Upper lobe of left lung (tissue), 6 donors: ENCODE measurements around the gene PPP1R1B. TPM values are rescaled to one million over a fixed set of nuclear protein-coding genes. Genes with fewer than 3 reads are reported as not detected.

Experiments
- ATAC-seq, 2 donors: fragments of 200-7000 bp; cut with Tn5 transposase; one replicate each; pipeline ENCODE4 v1.9.1; 2022; ENCODE audit warnings: mild to moderate bottlenecking in 2 of 2, moderate library complexity in 2 of 2; ENCODE audit not compliant: low FRiP score in 2 of 2
- DNase-seq, 2 donors: peaks; one replicate each; pipeline ENCODE4 v3.0.0-alpha.2; 2019 to 2020
- H3K27ac ChIP-seq, 4 donors: fragments of 200-600 bp; sonication (generic); one replicate each; pipeline ENCODE4 v1.5.1; 2016 to 2019
- H3K27me3 ChIP-seq, 4 donors: fragments of 200-600 bp; sonication (generic); one replicate each; pipeline ENCODE4 v1.5.1; 2017 to 2019
- H3K36me3 ChIP-seq, 4 donors: fragments of 200-600 bp; sonication (generic); one replicate each; pipeline ENCODE4 v1.5.1; 2016 to 2019
- H3K4me1 ChIP-seq, 4 donors: fragments of 200-600 bp; sonication (generic); one replicate each; pipeline ENCODE4 v1.5.1; 2018 to 2019
- H3K4me3 ChIP-seq, 4 donors: fragments of 200-600 bp; sonication (generic); one replicate each; pipeline ENCODE4 v1.5.1; 2017 to 2019; ENCODE audit warnings: mild to moderate bottlenecking in 2 of 4, moderate library complexity in 1 of 4
- H3K9me3 ChIP-seq, 4 donors: fragments of 200-600 bp; sonication (generic); one replicate each; pipeline ENCODE4 v1.5.1; 2018 to 2019
- EP300 ChIP-seq, 4 donors: sonication (generic); formaldehyde crosslinking; IDR thresholded peaks; one replicate each; pipeline ENCODE4 v1.5.1; 2017; ENCODE audit warnings: antibody characterized with exemption in 4 of 4, control low read depth in 2 of 4
- POLR2A ChIP-seq, 4 donors: fragments of 450-650 bp; IDR thresholded peaks; one replicate each; pipeline ENCODE4 v1.5.1; 2016 to 2017; ENCODE audit warnings: antibody characterized with exemption in 4 of 4, mild to moderate bottlenecking in 2 of 4
- POLR2AphosphoS5 ChIP-seq, 2 donors: sonication (generic); formaldehyde crosslinking; IDR thresholded peaks; one replicate each; pipeline ENCODE4 v1.5.1; 2017; ENCODE audit warnings: antibody characterized with exemption in 2 of 2
- WGBS, 2 donors: methylation state at CpG; one replicate each; pipeline ENCODE4 v1.1.5; 2017 to 2018; 5-methylcytosine and 5-hydroxymethylcytosine counted together
- total RNA-seq, 6 donors: library from RNA; depleted of rRNA in 4 of 6; stranded (reverse); fragments of >200 nt in 4 of 6; gene quantifications; one replicate each; pipeline versions ENCODE4 v1.1.0 to v1.2.1, GENCODE V29; 2016 to 2021
- TF ChIP-seq, protein P1 (sequence below), 6 experiments: fragments of 450-650 bp in 4 of 6; fragments of 200-600 bp in 2 of 6; sonication (generic) in 2 of 6; IDR thresholded peaks; one replicate each; pipeline ENCODE4 v1.5.1; 2016 to 2019; ENCODE audit warnings: antibody characterized with exemption in 6 of 6
- donor health status: DM: no; HTN: no; CAD: no; lungs with moderate emphysema.
- donor health status: DM: no; HTN: yes; CAD: no; lungs with severe emphysema.

Gene PPP1R1B
- total RNA-seq, 6 donors from 2014 or later = 10.9 to 22.4 (median 13.8) TPM

- WGBS, 2 donors = 13 to 20% methylated on average over 16 to 21 of the region's 22 CpGs
- H3K27me3 ChIP-seq = peaks cover 0 to 72% (median 44%) of the 10 kb centered on the region in 4 donors
- no peak for TF ChIP-seq POLR2A (IDR thresholded peaks at IDR 0.05)
- TF ChIP-seq, protein P1, sequence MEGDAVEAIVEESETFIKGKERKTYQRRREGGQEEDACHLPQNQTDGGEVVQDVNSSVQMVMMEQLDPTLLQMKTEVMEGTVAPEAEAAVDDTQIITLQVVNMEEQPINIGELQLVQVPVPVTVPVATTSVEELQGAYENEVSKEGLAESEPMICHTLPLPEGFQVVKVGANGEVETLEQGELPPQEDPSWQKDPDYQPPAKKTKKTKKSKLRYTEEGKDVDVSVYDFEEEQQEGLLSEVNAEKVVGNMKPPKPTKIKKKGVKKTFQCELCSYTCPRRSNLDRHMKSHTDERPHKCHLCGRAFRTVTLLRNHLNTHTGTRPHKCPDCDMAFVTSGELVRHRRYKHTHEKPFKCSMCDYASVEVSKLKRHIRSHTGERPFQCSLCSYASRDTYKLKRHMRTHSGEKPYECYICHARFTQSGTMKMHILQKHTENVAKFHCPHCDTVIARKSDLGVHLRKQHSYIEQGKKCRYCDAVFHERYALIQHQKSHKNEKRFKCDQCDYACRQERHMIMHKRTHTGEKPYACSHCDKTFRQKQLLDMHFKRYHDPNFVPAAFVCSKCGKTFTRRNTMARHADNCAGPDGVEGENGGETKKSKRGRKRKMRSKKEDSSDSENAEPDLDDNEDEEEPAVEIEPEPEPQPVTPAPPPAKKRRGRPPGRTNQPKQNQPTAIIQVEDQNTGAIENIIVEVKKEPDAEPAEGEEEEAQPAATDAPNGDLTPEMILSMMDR (IDR thresholded peaks at IDR 0.05) = no peak
- no peak for TF ChIP-seq EP300 (IDR thresholded peaks at IDR 0.05)
- no peak for TF ChIP-seq POLR2AphosphoS5 (IDR thresholded peaks at IDR 0.05)
Observed at GRCh38 chr17:39597372-39598046, 29.2 kb upstream of the PPP1R1B start.

GRCh38 chr17:39598047-39598481 is 28.7 kb upstream of the PPP1R1B start:
- peak in 1 of 2 donors; percentile 44 for DNase-seq
- TF ChIP-seq, protein P1 (IDR thresholded peaks at IDR 0.05) = no peak
- TF ChIP-seq POLR2A (IDR thresholded peaks at IDR 0.05) (no peak), EP300 (IDR thresholded peaks at IDR 0.05) (no peak), POLR2AphosphoS5 (IDR thresholded peaks at IDR 0.05) (no peak)
- ATAC-seq = no peak
- Histone ChIP-seq H3K27me3 (peaks cover under 1 to 77% (median 46%) of the 10 kb centered on the region in 4 donors), H3K4me1 (peaks cover 5 to 25% (median 15%) of the 10 kb centered on the region in 4 donors), H3K36me3 (no peaks in the 10 kb centered on the region), H3K4me3 (no peak overlapping the region), H3K27ac (no peak overlapping the region), H3K9me3 (no peaks in the 10 kb centered on the region)
- WGBS, 2 donors = 10 to 20% methylated on average over 6 to 13 of the region's 13 CpGs

More at GRCh38 chr17:39597372-39598046, 29.2 kb upstream of the PPP1R1B start:
- Histone ChIP-seq H3K4me3 (no peak overlapping the region), H3K27ac (no peak overlapping the region), H3K4me1 (peaks cover 5 to 25% (median 15%) of the 10 kb centered on the region in 4 donors), H3K9me3 (no peaks in the 10 kb centered on the region), H3K36me3 (no peaks in the 10 kb centered on the region)
- DNase-seq (no peak), ATAC-seq (no peak)

GRCh38 chr17:39598630-39599003 is 28.1 kb upstream of the PPP1R1B start:
- ATAC-seq (no peak), DNase-seq (peak in 1 of 2 donors; percentile 79)
- no peak overlapping the region for H3K4me3 ChIP-seq
- no peaks in the 10 kb centered on the region for H3K36me3 ChIP-seq
- TF ChIP-seq, protein P1 (IDR thresholded peaks at IDR 0.05) = no peak
- TF ChIP-seq EP300 (IDR thresholded peaks at IDR 0.05) = no peak
- no peak for TF ChIP-seq POLR2AphosphoS5 (IDR thresholded peaks at IDR 0.05)
- no peak for TF ChIP-seq POLR2A (IDR thresholded peaks at IDR 0.05)
- peaks cover 3 to 83% (median 48%) of the 10 kb centered on the region in 4 donors for H3K27me3 ChIP-seq
- no peak overlapping the region for H3K27ac ChIP-seq
- H3K9me3 ChIP-seq = no peaks in the 10 kb centered on the region
- 4 to 8% methylated on average over 17 of the region's 17 CpGs for WGBS, 2 donors
- peaks cover 5 to 25% (median 15%) of the 10 kb centered on the region in 4 donors for H3K4me1 ChIP-seq

DNA sequence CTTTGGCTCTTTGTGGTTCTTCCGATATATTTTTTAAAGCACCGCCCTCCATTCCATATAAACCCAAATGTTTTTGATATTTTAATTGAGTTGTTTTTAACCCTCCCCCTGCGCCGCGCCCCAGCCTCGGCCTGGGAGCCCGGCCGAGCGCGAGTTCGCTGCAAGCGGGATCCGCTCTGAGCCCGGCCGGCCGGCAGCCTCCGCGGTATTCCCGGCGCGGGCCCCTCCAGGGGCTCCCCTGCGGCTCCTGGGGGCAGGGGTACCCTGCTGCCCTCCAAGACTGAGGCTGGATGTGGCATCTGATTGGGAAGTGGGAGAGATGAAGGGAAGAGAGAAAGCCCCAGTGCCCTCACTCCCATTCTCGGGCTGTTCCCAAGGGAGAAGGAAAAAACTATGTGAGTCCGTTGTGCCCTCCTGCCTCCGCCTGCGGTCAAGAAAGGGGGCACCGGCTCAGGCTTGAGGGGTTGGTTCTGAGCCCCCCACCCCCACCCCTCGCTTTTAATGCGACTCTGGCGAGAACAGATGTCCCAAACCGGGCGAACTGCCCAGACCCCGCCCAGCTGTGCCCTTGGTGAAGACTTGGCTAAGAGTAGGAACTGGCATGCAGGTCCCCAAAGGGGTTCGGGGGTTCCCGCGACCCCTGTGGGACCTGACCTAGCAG is 27.6 kb upstream of the PPP1R1B start:
- Histone ChIP-seq H3K27me3 (peaks cover 3 to 88% (median 53%) of the 10 kb centered on the region in 4 donors), H3K27ac (no peak overlapping the region), H3K4me3 (no peak overlapping the region), H3K36me3 (no peaks in the 10 kb centered on the region), H3K4me1 (peaks cover 9 to 30% (median 15%) of the 10 kb centered on the region in 4 donors), H3K9me3 (no peaks in the 10 kb centered on the region)
- WGBS, 2 donors = 3 to 5% methylated on average over 13 to 35 of the region's 36 CpGs
- ATAC-seq = no peak
- DNase-seq = peak in 1 of 2 donors; percentile 79
- TF ChIP-seq POLR2AphosphoS5 (IDR thresholded peaks at IDR 0.05) (no peak), EP300 (IDR thresholded peaks at IDR 0.05) (no peak), POLR2A (IDR thresholded peaks at IDR 0.05) (no peak)
- TF ChIP-seq, protein P1 (IDR thresholded peaks at IDR 0.05) = no peak
